Measurements from ENCODE around the gene CEND1.

DNA sequence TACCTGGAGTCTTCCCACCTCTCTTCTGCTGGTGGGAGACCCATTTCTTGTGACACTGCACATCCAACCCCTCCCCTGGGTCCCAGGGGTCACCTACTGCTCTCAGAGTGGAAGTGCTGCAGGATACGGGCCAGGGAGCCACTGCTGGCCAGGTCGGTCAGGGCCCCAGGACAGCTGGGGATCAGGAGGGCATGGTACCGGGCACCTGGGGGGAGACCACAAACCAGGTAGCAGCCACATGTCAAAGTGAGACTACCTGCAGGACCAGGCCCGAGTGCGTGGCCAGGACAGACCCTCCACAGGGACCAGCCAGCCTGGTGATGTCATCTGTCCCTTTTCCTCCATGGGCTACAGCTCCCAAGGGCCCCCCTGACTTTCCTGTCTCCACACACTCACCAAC is 16.5 kb downstream of the CEND1 start:
- TF ChIP-seq, protein P1, sequence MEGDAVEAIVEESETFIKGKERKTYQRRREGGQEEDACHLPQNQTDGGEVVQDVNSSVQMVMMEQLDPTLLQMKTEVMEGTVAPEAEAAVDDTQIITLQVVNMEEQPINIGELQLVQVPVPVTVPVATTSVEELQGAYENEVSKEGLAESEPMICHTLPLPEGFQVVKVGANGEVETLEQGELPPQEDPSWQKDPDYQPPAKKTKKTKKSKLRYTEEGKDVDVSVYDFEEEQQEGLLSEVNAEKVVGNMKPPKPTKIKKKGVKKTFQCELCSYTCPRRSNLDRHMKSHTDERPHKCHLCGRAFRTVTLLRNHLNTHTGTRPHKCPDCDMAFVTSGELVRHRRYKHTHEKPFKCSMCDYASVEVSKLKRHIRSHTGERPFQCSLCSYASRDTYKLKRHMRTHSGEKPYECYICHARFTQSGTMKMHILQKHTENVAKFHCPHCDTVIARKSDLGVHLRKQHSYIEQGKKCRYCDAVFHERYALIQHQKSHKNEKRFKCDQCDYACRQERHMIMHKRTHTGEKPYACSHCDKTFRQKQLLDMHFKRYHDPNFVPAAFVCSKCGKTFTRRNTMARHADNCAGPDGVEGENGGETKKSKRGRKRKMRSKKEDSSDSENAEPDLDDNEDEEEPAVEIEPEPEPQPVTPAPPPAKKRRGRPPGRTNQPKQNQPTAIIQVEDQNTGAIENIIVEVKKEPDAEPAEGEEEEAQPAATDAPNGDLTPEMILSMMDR (IDR thresholded peaks at IDR 0.05): no peak
- TF ChIP-seq POLR2A (IDR thresholded peaks at IDR 0.05): no peak
- no peak for TF ChIP-seq EP300 (IDR thresholded peaks at IDR 0.05)

Measured in tibial nerve (tissue), 4 donors.